Left kidney (tissue), 2 donors: ENCODE data around the gene CHRM4. TPM values are rescaled to one million over a fixed set of nuclear protein-coding genes. Genes with fewer than 3 reads are reported as not detected.
"Not testable (repeated sequence)": the region's sequence is repeated elsewhere in the genome, so short reads cannot be mapped to it uniquely, and the experiment has no call there.

Source experiments
- DNase-seq: peaks from one replicate; pipeline ENCODE4 v3.0.0-alpha.2; 2013
- polyA plus RNA-seq: library from polyadenylated mRNA; unstranded; fragments of 120-200 nt; gene quantifications from one replicate; pipeline ENCODE4 v1.2.1, GENCODE V29; 2013; ENCODE audit not compliant: insufficient read length

CHRM4 gene
- polyA plus RNA-seq, 1 donor, result 0.18 TPM

- no peak for DNase-seq
Observed at GRCh38 chr11:46381819-46382645, 9.5 kb downstream of the CHRM4 start.

DNA sequence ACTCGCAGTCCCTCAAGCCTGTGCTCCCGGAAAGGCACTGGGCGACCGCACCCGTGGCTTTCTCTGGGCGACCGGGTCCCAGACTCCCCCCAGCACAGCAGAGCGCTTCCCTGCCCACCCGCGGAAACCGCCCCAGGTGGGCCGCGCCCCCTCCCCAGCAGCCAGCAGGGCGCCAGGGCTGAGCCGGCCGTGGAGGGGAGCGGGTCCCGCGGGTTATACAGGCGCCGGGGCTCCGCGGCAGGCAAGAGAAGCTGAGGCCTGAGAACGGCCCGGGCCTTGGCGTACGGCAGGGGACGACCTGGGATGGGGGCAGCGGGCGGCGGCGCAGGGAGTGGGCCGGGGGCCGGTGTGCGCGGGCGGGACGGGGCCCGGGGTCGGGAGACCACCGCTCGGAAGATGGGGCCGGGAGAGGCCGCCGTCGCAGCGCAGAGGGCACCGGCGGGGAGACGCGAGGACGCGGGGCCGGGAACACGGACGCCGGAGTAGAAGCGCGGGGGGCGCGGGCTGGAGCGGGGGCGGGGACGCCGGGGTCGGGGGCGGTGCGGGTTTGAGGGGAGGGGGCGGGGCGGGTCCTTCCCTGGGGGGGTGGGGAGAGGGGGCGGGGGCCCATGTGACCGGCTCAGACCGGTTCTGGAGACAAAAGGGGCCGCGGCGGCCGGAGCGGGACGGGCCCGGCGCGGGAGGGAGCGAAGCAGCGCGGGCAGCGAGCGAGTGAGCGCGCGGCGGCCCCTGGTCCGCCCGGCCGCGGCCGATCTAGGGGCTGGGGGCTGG, 10.3 kb downstream of the CHRM4 start, which contains the start of gene MDK:
Gene MDK (plus strand): TSS at position 622 of the 771 bp plus-strand sequence. CDS start 389 bp downstream, outside the sequence.
- DNase-seq, result peak; percentile 60

DNA sequence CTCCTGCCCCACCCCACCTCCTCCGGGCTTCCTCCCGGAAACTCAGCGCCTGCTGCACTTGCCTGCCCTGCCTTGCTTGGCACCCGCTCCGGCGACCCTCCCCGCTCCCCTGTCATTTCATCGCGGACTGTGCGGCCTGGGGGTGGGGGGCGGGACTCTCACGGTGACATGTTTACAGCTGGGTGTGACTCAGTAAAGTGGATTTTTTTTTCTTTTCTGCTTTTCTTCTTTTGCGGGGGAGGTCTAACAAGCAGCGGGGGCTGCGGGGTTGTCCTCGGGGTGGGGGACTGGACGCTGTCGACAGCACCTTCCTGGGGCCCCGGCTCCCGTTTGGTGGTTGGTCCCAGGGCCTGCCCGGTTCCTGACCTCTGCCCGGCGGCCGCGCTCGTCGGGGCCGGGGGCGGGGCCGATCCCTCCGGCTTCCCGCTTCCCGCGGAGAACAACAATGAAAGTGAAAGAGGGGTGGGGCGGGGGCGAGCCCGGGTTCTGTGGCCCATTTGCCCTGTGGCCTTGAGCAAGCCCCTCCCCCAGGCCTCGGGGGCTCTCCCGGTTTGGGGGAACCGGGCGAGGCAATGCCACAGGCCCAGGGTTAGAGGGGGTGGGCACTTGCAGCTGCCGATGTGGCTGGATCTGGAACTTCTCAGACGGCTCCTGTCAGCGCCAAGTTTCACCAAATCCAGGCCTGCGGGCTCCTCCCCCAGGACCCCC, 11.1 kb downstream of the CHRM4 start:
- peak; percentile 62 for DNase-seq

DNA sequence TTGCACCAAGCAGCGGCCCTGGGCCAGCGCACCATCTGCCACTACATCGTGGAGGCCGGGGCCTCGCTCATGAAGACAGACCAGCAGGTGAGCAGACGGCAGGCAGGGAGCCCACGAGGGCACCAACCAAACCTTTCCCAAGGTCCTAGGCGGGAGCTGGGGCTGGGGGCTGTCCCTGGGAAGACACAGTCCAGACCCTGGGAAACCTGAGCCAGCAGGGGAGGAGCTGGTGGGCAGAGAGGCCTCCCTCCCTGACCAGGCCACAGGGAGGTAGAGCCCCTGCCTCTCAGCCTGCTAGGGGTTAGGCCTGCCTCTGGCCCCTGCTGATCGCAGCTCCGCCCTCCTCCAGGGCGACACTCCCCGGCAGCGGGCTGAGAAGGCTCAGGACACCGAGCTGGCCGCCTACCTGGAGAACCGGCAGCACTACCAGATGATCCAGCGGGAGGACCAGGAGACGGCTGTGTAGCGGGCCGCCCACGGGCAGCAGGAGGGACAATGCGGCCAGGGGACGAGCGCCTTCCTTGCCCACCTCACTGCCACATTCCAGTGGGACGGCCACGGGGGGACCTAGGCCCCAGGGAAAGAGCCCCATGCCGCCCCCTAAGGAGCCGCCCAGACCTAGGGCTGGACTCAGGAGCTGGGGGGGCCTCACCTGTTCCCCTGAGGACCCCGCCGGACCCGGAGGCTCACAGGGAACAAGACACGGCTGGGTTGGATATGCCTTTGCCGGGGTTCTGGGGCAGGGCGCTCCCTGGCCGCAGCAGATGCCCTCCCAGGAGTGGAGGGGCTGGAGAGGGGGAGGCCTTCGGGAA, 11.9 kb downstream of the CHRM4 start:
- DNase-seq, result peak; percentile 77

- DNase-seq, result no peak
Observed at GRCh38 chr11:46378811-46379481, 12.6 kb downstream of the CHRM4 start.

GRCh38 chr11:46378296-46378695, 13.3 kb downstream of the CHRM4 start:
- no peak for DNase-seq

GRCh38 chr11:46377831-46378230, 13.7 kb downstream of the CHRM4 start:
- DNase-seq, result no peak

DNA sequence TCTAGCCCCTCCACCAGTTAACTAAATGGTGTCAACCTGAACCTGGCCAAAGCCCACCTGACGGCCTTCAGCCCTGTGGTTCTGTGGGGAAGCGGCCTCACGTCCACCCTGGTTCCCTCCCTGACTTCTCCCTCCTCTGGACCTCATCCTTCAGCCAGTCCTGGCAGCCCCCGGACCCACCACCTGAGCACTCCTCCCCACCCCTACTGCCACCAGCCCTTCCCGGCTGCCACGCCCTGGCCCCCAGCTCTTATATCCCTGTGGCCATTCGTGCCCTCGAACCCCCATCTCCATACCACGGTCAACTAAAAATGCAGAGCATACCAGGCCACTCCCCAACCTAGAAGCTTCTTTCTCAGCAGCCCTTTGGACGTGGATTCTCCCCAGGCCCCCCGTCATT, 14.3 kb downstream of the CHRM4 start:
- DNase-seq, result no peak

- DNase-seq, result no peak
Observed at GRCh38 chr11:46376258-46377050, 15.1 kb downstream of the CHRM4 start.

GRCh38 chr11:46375392-46376101, 16.0 kb downstream of the CHRM4 start:
- no peak for DNase-seq

DNA sequence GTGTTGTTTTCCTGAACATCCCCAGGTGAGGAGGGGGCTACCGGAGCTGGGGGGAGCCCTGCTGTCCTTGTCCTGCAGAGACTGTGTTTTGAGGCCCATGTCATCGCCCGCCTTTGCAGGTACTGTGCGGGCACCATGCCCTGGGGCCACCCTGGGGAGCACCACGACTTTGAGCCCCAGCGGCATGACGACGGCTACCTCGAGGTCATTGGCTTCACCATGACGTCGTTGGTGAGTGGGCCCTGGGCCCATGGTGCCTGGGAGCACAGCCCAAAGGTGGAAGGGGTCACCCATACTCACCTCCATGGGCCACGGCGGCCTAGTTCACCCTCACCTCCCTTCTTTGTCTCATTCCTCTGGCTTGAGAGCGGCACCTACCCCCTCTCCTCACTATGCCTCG, 16.8 kb downstream of the CHRM4 start:
- DNase-seq, result no peak

- no peak for DNase-seq
Observed at GRCh38 chr11:46373787-46374740, 17.5 kb downstream of the CHRM4 start.

GRCh38 chr11:46372501-46372900, 19.1 kb downstream of the CHRM4 start:
- not testable (repeated sequence) for DNase-seq

- no peak for DNase-seq
Observed at GRCh38 chr11:46372086-46372485, 19.5 kb downstream of the CHRM4 start.

DNA sequence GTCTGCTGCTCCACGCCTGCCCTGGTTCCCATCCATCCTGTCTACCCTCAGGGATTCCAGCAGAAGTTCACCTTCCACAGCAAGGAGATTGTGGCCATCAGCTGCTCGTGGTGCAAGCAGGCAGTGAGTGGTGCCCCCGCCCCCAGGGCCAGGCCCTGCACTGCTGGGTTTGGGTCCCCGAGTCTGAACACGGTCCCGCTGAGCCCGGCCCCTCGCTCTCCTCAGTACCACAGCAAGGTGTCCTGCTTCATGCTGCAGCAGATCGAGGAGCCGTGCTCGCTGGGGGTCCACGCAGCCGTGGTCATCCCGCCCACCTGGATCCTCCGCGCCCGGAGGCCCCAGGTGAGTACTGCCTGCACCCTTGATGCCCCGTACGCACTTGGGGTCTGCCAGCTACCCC, 20.3 kb downstream of the CHRM4 start:
- not testable (repeated sequence) for DNase-seq

GRCh38 chr11:46370253-46370652, 21.3 kb downstream of the CHRM4 start:
- DNase-seq, result no peak

- no peak for DNase-seq
Observed at GRCh38 chr11:46369458-46370152, 22.0 kb downstream of the CHRM4 start.

DNA sequence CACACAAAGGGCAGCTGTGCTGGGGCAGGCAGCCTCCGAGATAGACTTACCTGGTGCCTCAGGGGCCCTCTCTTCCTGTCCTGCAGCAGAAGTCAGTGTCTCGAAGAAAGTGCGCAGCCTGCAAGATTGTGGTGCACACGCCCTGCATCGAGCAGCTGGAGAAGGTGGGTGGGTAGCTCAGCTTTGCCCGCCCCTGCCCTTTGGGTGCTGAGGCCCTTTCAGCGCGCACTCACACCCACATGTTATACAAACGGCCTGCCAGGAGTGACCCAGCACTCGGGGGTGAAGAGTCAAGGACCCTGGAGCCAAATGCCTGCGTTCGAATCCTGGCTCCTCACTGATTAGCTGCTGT, 23.7 kb downstream of the CHRM4 start:
- no peak for DNase-seq
